Stimulated activated CD8-positive, alpha-beta memory T cell treated with anti-CD3 and anti-CD28 coated beads, Interleukin-7, amount 100 ng/mL, for 48 hours (primary cell): ENCODE results near the gene PTPN6.
A peak's percentile ranks its signal among the peaks of the same experiment; 100 is the strongest.

Experiments used
- DNase-seq, 2 donors: peaks; one replicate each; pipeline ENCODE4 v3.0.0-alpha.2; 2020; ENCODE audit warnings: low read depth in 1 of 2; ENCODE audit errors: extremely low read depth in 1 of 2

PTPN6 gene

GRCh38 chr12:6921996-6922946 lies 28.9 kb upstream of the PTPN6 start:
- no peak for DNase-seq

- DNase-seq, result no peak
Measured at GRCh38 chr12:6923003-6923732, 28.0 kb upstream of the PTPN6 start.

- DNase-seq, result no peak
Measured at GRCh38 chr12:6923851-6924250, 27.3 kb upstream of the PTPN6 start.

- DNase-seq, result no peak
Measured at GRCh38 chr12:6925239-6925539, 26.0 kb upstream of the PTPN6 start.

GRCh38 chr12:6925540-6926279 lies 25.4 kb upstream of the PTPN6 start:
- no peak for DNase-seq

GRCh38 chr12:6927379-6928021 lies 23.7 kb upstream of the PTPN6 start, which contains the start of gene ATN1:
ATN1 (plus strand) TSS chr12:6927959; CDS start chr12:6934002, 6,043 bp downstream.
- no peak for DNase-seq

- DNase-seq, result no peak
Measured at GRCh38 chr12:6928022-6928702, 23.0 kb upstream of the PTPN6 start.

GRCh38 chr12:6928703-6929407 lies 22.3 kb upstream of the PTPN6 start:
- DNase-seq, result no peak

- DNase-seq, result no peak
Measured at GRCh38 chr12:6929466-6930452, 21.4 kb upstream of the PTPN6 start.

GRCh38 chr12:6932766-6933165 lies 18.4 kb upstream of the PTPN6 start:
- DNase-seq, result no peak

GRCh38 chr12:6934110-6934509 lies 17.0 kb upstream of the PTPN6 start:
- DNase-seq, result no peak

GRCh38 chr12:6935371-6936193 lies 15.6 kb upstream of the PTPN6 start:
- no peak for DNase-seq

- DNase-seq, result no peak
Measured at GRCh38 chr12:6936194-6936635, 14.9 kb upstream of the PTPN6 start.

GRCh38 chr12:6936636-6937480 lies 14.3 kb upstream of the PTPN6 start:
- no peak for DNase-seq

- peak; percentile 82 to 90 for DNase-seq
Measured at GRCh38 chr12:6937481-6938352, 13.4 kb upstream of the PTPN6 start.
